ENCODE data around the gene TMEM175.

GRCh38 chr4:898869-899555 is 33.2 kb upstream of the TMEM175 start:
- no peak for TF ChIP-seq CTCF (conservative IDR thresholded peaks at IDR 0.05; ENCODE audit: low read depth, low read length)
- no peak for TF ChIP-seq EZH2 (IDR thresholded peaks at IDR 0.05; ENCODE audit: borderline replicate concordance, low read depth, low read length, poor library complexity, severe bottlenecking)
